H1 (cell line): ENCODE results near the gene SHTN1. TPM values are rescaled to one million over a fixed set of nuclear protein-coding genes. Genes with fewer than 3 reads are reported as not detected.

Experiments
- CTCF ChIA-PET: fragments of 300-600 bp; sonication (Branson Sonifier 250); formaldehyde crosslinking; loops from one replicate; lab custom pipeline; 2021; ENCODE audit not compliant: partially characterized antibody; lab: Charles Lee
- POLR2A ChIA-PET: fragments of 300-600 bp; sonication (Branson Sonifier 250); formaldehyde crosslinking; loops from one replicate; lab custom pipeline; 2021; ENCODE audit warnings: inconsistent platforms; ENCODE audit not compliant: partially characterized antibody; lab: Charles Lee
- DNase-seq, 2 experiments: peaks; one replicate each; pipeline versions ENCODE4 v3.0.0 to v3.0.0-alpha.2; 2010 to 2022; ENCODE audit warnings: low spot score in 2 of 2, low read depth in 1 of 2, mixed read lengths in 1 of 2
- FAIRE-seq: peaks from 2 replicates; lab custom pipeline; 2011; peaks lifted over from hg19 to GRCh38; lab: Jason Lieb, UNC
- H2AFZ ChIP-seq: 2 replicates; pipeline ENCODE4 v1.8.1; 2012; ENCODE audit warnings: low read length, inconsistent platforms
- H2AK5ac ChIP-seq: 2 replicates; pipeline ENCODE4 v1.6.1; 2013; ENCODE audit warnings: low read depth, low read length
- H2BK120ac ChIP-seq: replicated peaks from 2 replicates; pipeline ENCODE3; 2013; ENCODE audit warnings: low read depth, low read length, inconsistent platforms
- H2BK12ac ChIP-seq: 2 replicates; pipeline ENCODE4 v1.6.1; 2013; ENCODE audit warnings: low read depth, low read length
- H2BK15ac ChIP-seq: 2 replicates; pipeline ENCODE4 v1.6.1; 2013; ENCODE audit warnings: low read length
- H2BK20ac ChIP-seq: 2 replicates; pipeline ENCODE4 v1.6.1; 2013; ENCODE audit warnings: low read length
- H2BK5ac ChIP-seq: 2 replicates; pipeline ENCODE4 v1.6.1; 2013; ENCODE audit warnings: low read depth, low read length
- H3K14ac ChIP-seq: 2 replicates; pipeline ENCODE4 v1.6.1; 2013; ENCODE audit warnings: inconsistent platforms; ENCODE audit not compliant: insufficient read length
- H3K18ac ChIP-seq: 2 replicates; pipeline ENCODE4 v1.6.1; 2013; ENCODE audit warnings: low read length; ENCODE audit errors: extremely low read depth
- H3K23ac ChIP-seq: 2 replicates; pipeline ENCODE4 v1.6.1; 2013; ENCODE audit warnings: inconsistent platforms; ENCODE audit not compliant: insufficient read length
- H3K23me2 ChIP-seq: 2 replicates; pipeline ENCODE4 v1.6.1; 2013; ENCODE audit warnings: low read depth, low read length
- H3K27ac ChIP-seq: 2 replicates; pipeline ENCODE4 v1.6.1; 2011; ENCODE audit warnings: low read depth, low read length, inconsistent platforms
- H3K27me3 ChIP-seq, 4 experiments: replicated peaks in 1 of 4; 1 replicate in 1 of 4; 2 replicates in 3 of 4; pipeline versions ENCODE4 v1.6.1 to v1.8.1; 2011 to 2013; ENCODE audit warnings: low read length in 3 of 4, mild to moderate bottlenecking in 3 of 4, inconsistent platforms in 2 of 4, mixed read lengths in 2 of 4, moderate library complexity in 1 of 4; ENCODE audit not compliant: control insufficient read depth in 3 of 4, insufficient read depth in 3 of 4; ENCODE audit errors: extremely low read depth in 1 of 4
- H3K36me3 ChIP-seq, 4 experiments: 2 replicates each; pipeline versions ENCODE4 v1.6.1 to v1.8.1; 2011 to 2013; ENCODE audit warnings: mild to moderate bottlenecking in 4 of 4, low read length in 3 of 4, moderate library complexity in 2 of 4, control low read depth in 1 of 4, inconsistent platforms in 1 of 4; ENCODE audit not compliant: insufficient read depth in 4 of 4, control insufficient read depth in 2 of 4
- H3K4ac ChIP-seq: replicated peaks from 2 replicates; pipeline ENCODE3; 2013; ENCODE audit warnings: low read length, low read depth, mixed read lengths, inconsistent platforms; ENCODE audit not compliant: insufficient read length
- H3K4me1 ChIP-seq, 4 experiments: replicated peaks in 1 of 4; 1 replicate in 1 of 4; 2 replicates in 3 of 4; pipeline versions ENCODE4 v1.6.1 to v1.8.1; 2011 to 2013; ENCODE audit warnings: low read length in 3 of 4, inconsistent platforms in 2 of 4, mixed read lengths in 1 of 4; ENCODE audit not compliant: insufficient read depth in 4 of 4, control insufficient read depth in 3 of 4
- H3K4me2 ChIP-seq, 2 experiments: 2 replicates each; pipeline versions ENCODE4 v1.6.1 to v1.8.1; 2011 to 2013; ENCODE audit warnings: low read depth in 2 of 2, low read length in 2 of 2, control low read depth in 1 of 2, inconsistent platforms in 1 of 2, mild to moderate bottlenecking in 1 of 2; ENCODE audit not compliant: insufficient read depth in 1 of 2
- H3K4me3 ChIP-seq, 4 experiments: fragments of 200-600, 300-600 bp in 1 of 4; sonication (generic), shearing (Covaris generic), sonication (Bioruptor Twin) in 1 of 4; 2 replicates each; pipeline versions ENCODE4 v1.5.1 to v1.8.1; 2011 to 2016; ENCODE audit warnings: low read length in 4 of 4, low read depth in 3 of 4, control low read depth in 2 of 4, inconsistent platforms in 2 of 4, mild to moderate bottlenecking in 2 of 4, mixed read lengths in 1 of 4, moderate library complexity in 1 of 4; ENCODE audit not compliant: insufficient read depth in 2 of 4; ENCODE audit errors: extremely low read depth in 1 of 4
- H3K56ac ChIP-seq: replicated peaks from 2 replicates; pipeline ENCODE3; 2013; ENCODE audit warnings: low read depth, mild to moderate bottlenecking, mixed read lengths, low read length, inconsistent platforms; ENCODE audit not compliant: insufficient read length
- H3K79me1 ChIP-seq: 2 replicates; pipeline ENCODE4 v1.6.1; 2013; ENCODE audit warnings: low read depth, low read length, control low read depth
- H3K79me2 ChIP-seq, 2 experiments: 2 replicates each; pipeline versions ENCODE4 v1.6.1 to v1.8.1; 2012 to 2013; ENCODE audit warnings: low read length in 2 of 2, mild to moderate bottlenecking in 2 of 2, inconsistent platforms in 1 of 2; ENCODE audit not compliant: insufficient read depth in 2 of 2, control insufficient read depth in 1 of 2
- H3K9ac ChIP-seq, 4 experiments: replicated peaks in 1 of 4; 1 replicate in 1 of 4; 2 replicates in 3 of 4; pipeline versions ENCODE4 v1.6.1 to v1.8.1; 2011 to 2013; ENCODE audit warnings: low read depth in 3 of 4, low read length in 3 of 4, control low read depth in 2 of 4, mild to moderate bottlenecking in 2 of 4, moderate library complexity in 2 of 4, inconsistent platforms in 1 of 4; ENCODE audit errors: extremely low read depth in 1 of 4
- H3K9me3 ChIP-seq, 2 experiments: 2 replicates each; pipeline versions ENCODE4 v1.6.1 to v1.8.1; 2012 to 2013; ENCODE audit warnings: mild to moderate bottlenecking in 2 of 2, moderate library complexity in 2 of 2, control low read depth in 1 of 2, inconsistent platforms in 1 of 2, low read depth in 1 of 2, low read length in 1 of 2, mixed read lengths in 1 of 2; ENCODE audit not compliant: insufficient read depth in 2 of 2
- H4K20me1 ChIP-seq, 2 experiments: replicated peaks in 1 of 2; 2 replicates each; pipeline versions ENCODE3 to v1.8.1; 2011 to 2013; ENCODE audit warnings: inconsistent platforms in 2 of 2, low read length in 2 of 2, mild to moderate bottlenecking in 1 of 2; ENCODE audit not compliant: insufficient read depth in 2 of 2, control insufficient read depth in 1 of 2
- H4K5ac ChIP-seq: 2 replicates; pipeline ENCODE4 v1.6.1; 2013; ENCODE audit warnings: low read length, low read depth, mixed read lengths, inconsistent platforms; ENCODE audit not compliant: insufficient read length
- H4K8ac ChIP-seq: 2 replicates; pipeline ENCODE4 v1.8.0; 2013; ENCODE audit warnings: mild to moderate bottlenecking, moderate library complexity, low read length, inconsistent platforms; ENCODE audit not compliant: insufficient read depth; ENCODE audit errors: extremely low read depth
- H4K91ac ChIP-seq: replicated peaks from 2 replicates; pipeline ENCODE3; 2013; ENCODE audit warnings: low read length, mixed read lengths, inconsistent platforms; ENCODE audit not compliant: insufficient read length
- CHD2 ChIP-seq: IDR thresholded peaks from 2 replicates; pipeline ENCODE4 v1.6.1; 2012; ENCODE audit warnings: low read length, improper control_type of control experiment
- KDM1A ChIP-seq: fragments of 200-600, 300-600 bp; sonication (generic); IDR thresholded peaks from 2 replicates; pipeline ENCODE4 v1.7.1; 2016; ENCODE audit warnings: mild to moderate bottlenecking, low read length, borderline replicate concordance
- RNF2 ChIP-seq: fragments of 200-900, 300-1000 bp; sonication (generic); IDR thresholded peaks from 2 replicates; pipeline ENCODE4 v1.7.1; 2016; ENCODE audit warnings: borderline replicate concordance, low read depth, mild to moderate bottlenecking, antibody characterized with exemption, low read length; ENCODE audit not compliant: poor library complexity, severe bottlenecking; ENCODE audit errors: missing control alignments
- SIN3A ChIP-seq, 2 experiments: IDR thresholded peaks in 1 of 2; conservative IDR thresholded peaks in 1 of 2; 2 replicates each; pipeline ENCODE4 v1.6.1; 2011 to 2012; ENCODE audit warnings: low read length in 2 of 2, improper control_type of control experiment in 1 of 2, low read depth in 1 of 2, mild to moderate bottlenecking in 1 of 2
- WGBS, 2 experiments: shearing (Covaris generic) in 1 of 2; methylation state at CpG; one replicate each; pipeline versions ENCODE4 v1.1.6 to v1.1.7; 2013 to 2015; ENCODE audit warnings: low lambda C conversion rate in 2 of 2, mixed read lengths in 2 of 2, inconsistent platforms in 1 of 2, low coverage in 1 of 2, missing lambda C conversion rate in 1 of 2; ENCODE audit not compliant: insufficient replicate concordance in 2 of 2, insufficient coverage in 1 of 2, insufficient read length in 1 of 2; ENCODE audit errors: extremely low coverage in 1 of 2, missing lambda C conversion rate in 1 of 2; 5-methylcytosine and 5-hydroxymethylcytosine counted together
- polyA plus RNA-seq, 7 experiments: library from polyadenylated mRNA; depleted of rRNA in 3 of 7; stranded (reverse) in 5 of 7; unstranded in 2 of 7; fragments of >200 nt in 5 of 7; fragments of 200-250 nt in 2 of 7; gene quantifications; 1 replicate in 5 of 7; 2 replicates in 1 of 7; 4 replicates in 1 of 7; pipeline versions ENCODE4 v1.2.1 to v1.2.3, GENCODE V29; 2011 to 2013; ENCODE audit warnings: missing spikeins in 2 of 7, mixed read lengths in 2 of 7
- total RNA-seq: library from RNA; stranded (reverse); fragmentation: NEBNext Ultra II Directional; extraction: Animal tissue kit (Norgen Biotek cat#: 25700); gene quantifications from 2 replicates; pipeline ENCODE4 v1.2.1, GENCODE V29; 2021
- TF ChIP-seq, protein P1 (sequence below): IDR thresholded peaks from 2 replicates; pipeline ENCODE4 v1.6.1; 2011; ENCODE audit warnings: low read depth, mild to moderate bottlenecking, low read length; ENCODE audit not compliant: insufficient read depth
- TF ChIP-seq, protein P2 (sequence below): IDR thresholded peaks from 2 replicates; pipeline ENCODE4 v1.6.1; 2012; ENCODE audit warnings: low read length, inconsistent platforms
- TF ChIP-seq, protein P3 (sequence below), 3 experiments: IDR thresholded peaks; 1 replicate in 2 of 3; 2 replicates in 1 of 3; pipeline versions ENCODE4 v1.5.1 to v1.6.1; 2011; ENCODE audit warnings: low read length in 3 of 3, mild to moderate bottlenecking in 3 of 3, inconsistent platforms in 2 of 3, low read depth in 1 of 3, moderate library complexity in 1 of 3; ENCODE audit not compliant: insufficient read depth in 1 of 3; ENCODE audit errors: control extremely low read depth in 1 of 3

Gene SHTN1
- total and polyA plus RNA-seq, 2 of the 8 experiments (the other 6 are each of a cell fraction or from before 2014, with no cell fraction given) = 3.3 to 12.7 TPM

DNA sequence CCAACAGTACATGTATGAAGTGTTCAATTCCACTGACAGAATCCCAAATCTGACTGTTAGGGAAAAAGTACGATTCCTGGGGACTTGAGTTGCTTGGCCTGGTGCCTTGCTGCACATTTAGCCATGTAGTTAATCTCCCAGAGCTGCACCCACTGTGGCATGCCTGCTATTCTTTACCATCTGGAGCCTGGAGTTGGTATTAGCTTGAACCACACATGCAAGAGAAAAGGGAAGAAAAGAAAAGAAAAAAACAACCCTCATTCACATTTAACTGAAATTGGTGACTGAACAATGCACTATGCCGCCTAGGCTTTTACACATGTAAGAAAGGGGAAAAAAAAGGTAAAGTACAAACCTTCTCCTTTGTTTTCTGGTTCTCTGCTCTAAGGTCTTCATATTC, 26.1 kb downstream of the SHTN1 start:
- Histone ChIP-seq H3K4ac (no peak overlapping the region), H2BK20ac (no peak overlapping the region), H3K36me3 (no peaks in the 10 kb centered on the region), H3K79me2 (peaks cover 0 to 2% of the 10 kb centered on the region in 2 experiments; a peak in 1 of 4 replicates), H3K18ac (no peak overlapping the region; the same call in 1 of the 2 replicates), H3K56ac (no peak overlapping the region), H3K27ac (no peak overlapping the region), H3K4me2 (peak overlapping the region in 1 of 2 experiments; percentile 52; a peak in 3 of 4 replicates), H3K9ac (no peak overlapping the region), H3K23me2 (no peaks in the 10 kb centered on the region), H4K91ac (no peak overlapping the region), H2AK5ac (no peak overlapping the region), H3K4me1 (peaks cover 0 to 9% (median 5%) of the 10 kb centered on the region in 4 experiments; a peak in 3 of 7 replicates), H3K79me1 (no peaks in the 10 kb centered on the region; the same call in 1 of the 2 replicates), H2BK5ac (no peak overlapping the region), H4K8ac (no peak overlapping the region), H3K4me3 (peak overlapping the region in 1 of 4 experiments; percentile 16; a peak in 1 of 8 replicates), H4K5ac (no peak overlapping the region), H3K14ac (no peak overlapping the region), H2BK12ac (no peak overlapping the region), H2AFZ (no peak overlapping the region), H2BK15ac (no peak overlapping the region), H4K20me1 (no peaks in the 10 kb centered on the region), H3K27me3 (no peaks in the 10 kb centered on the region), H3K9me3 (no peaks in the 10 kb centered on the region), H2BK120ac (no peak overlapping the region), H3K23ac (no peak overlapping the region)
- ChIA-PET POLR2A (no interaction called here), CTCF (interaction anchor here (3.2 kb wide), 1 partner anchor 182 kb away, joined by 9 read pairs; no protein-coding TSS in a partner anchor)
- DNase-seq (no peak), FAIRE-seq (peak; percentile 32)
- WGBS, 2 experiments = 41% methylated on average over 2 of the region's 2 CpGs; no CpG with 5 or more reads in 1 of the 2 experiments
- TF ChIP-seq SIN3A (conservative IDR thresholded peaks at IDR 0.05 in 1 of 2, IDR thresholded peaks at IDR 0.05 in 1 of 2; ENCODE audit: low read depth in 1 of 2, low read length in 2 of 2) (no peak), KDM1A (no peak), CHD2 (no peak), RNF2 (no peak)
- TF ChIP-seq, protein P1, sequence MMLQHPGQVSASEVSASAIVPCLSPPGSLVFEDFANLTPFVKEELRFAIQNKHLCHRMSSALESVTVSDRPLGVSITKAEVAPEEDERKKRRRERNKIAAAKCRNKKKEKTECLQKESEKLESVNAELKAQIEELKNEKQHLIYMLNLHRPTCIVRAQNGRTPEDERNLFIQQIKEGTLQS = no peak
- TF ChIP-seq, protein P2, sequence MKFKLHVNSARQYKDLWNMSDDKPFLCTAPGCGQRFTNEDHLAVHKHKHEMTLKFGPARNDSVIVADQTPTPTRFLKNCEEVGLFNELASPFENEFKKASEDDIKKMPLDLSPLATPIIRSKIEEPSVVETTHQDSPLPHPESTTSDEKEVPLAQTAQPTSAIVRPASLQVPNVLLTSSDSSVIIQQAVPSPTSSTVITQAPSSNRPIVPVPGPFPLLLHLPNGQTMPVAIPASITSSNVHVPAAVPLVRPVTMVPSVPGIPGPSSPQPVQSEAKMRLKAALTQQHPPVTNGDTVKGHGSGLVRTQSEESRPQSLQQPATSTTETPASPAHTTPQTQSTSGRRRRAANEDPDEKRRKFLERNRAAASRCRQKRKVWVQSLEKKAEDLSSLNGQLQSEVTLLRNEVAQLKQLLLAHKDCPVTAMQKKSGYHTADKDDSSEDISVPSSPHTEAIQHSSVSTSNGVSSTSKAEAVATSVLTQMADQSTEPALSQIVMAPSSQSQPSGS = no peak
- TF ChIP-seq, protein P3, sequence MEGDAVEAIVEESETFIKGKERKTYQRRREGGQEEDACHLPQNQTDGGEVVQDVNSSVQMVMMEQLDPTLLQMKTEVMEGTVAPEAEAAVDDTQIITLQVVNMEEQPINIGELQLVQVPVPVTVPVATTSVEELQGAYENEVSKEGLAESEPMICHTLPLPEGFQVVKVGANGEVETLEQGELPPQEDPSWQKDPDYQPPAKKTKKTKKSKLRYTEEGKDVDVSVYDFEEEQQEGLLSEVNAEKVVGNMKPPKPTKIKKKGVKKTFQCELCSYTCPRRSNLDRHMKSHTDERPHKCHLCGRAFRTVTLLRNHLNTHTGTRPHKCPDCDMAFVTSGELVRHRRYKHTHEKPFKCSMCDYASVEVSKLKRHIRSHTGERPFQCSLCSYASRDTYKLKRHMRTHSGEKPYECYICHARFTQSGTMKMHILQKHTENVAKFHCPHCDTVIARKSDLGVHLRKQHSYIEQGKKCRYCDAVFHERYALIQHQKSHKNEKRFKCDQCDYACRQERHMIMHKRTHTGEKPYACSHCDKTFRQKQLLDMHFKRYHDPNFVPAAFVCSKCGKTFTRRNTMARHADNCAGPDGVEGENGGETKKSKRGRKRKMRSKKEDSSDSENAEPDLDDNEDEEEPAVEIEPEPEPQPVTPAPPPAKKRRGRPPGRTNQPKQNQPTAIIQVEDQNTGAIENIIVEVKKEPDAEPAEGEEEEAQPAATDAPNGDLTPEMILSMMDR (IDR thresholded peaks at IDR 0.05; ENCODE audit: control extremely low read depth in 1 of 3, insufficient read depth in 1 of 3, low read depth in 1 of 3, low read length in 3 of 3) = no peak
